HG03103 (cell line): ENCODE measurements around the gene DLL4.

Experiments
- ATAC-seq: cut with Tn5 transposase; IDR thresholded peaks from one replicate; pipeline ENCODE4 v1.9.1; 2021; ENCODE audit warnings: low read depth; ENCODE audit not compliant: unreplicated experiment

The DLL4 gene

DNA sequence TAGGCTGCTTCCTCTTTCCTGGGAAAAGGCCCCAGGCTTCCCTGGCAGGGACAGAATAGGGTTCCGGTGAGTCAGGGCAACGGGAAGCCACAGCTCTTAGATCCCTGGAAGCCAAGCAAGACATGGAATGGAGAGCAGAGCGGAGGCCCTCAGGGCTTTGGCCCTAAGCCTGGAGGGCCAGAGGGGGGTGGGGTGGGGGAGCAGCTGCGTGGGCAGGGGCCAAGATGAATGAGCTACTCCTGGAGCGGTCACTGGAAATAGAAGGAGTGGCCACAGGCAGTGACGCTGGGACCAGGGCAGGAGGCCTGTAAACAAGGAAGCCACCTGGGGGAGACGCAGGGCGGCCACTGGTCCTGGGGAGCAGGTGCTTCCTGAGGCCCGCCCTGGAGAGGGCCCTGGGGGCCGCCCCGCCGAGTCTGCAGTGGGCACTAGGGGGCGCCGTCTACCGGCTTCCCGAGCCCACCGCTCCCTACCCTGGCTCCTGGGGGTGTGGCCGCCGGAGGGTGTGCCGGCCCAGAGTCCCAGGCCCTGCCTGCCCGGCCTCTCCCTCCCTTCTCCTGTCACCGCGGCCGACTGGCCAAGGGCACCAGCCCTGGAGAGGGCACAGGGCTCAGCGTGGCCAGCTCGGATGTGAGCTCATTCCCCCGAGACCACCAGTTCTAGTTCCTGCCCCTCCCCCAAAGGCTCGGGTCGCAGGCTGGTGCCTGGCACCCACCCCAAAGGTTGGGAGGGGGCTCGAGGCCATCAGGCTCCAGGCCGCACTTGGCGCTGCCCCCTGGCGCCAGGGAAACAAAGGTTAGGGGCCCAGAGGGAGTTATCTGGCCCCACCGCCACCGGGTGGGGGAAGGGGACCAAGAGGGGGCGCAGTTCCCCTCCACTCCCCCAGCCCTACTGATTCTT, 22.8 kb upstream of the DLL4 start:
- peak; percentile 65 for ATAC-seq

DNA sequence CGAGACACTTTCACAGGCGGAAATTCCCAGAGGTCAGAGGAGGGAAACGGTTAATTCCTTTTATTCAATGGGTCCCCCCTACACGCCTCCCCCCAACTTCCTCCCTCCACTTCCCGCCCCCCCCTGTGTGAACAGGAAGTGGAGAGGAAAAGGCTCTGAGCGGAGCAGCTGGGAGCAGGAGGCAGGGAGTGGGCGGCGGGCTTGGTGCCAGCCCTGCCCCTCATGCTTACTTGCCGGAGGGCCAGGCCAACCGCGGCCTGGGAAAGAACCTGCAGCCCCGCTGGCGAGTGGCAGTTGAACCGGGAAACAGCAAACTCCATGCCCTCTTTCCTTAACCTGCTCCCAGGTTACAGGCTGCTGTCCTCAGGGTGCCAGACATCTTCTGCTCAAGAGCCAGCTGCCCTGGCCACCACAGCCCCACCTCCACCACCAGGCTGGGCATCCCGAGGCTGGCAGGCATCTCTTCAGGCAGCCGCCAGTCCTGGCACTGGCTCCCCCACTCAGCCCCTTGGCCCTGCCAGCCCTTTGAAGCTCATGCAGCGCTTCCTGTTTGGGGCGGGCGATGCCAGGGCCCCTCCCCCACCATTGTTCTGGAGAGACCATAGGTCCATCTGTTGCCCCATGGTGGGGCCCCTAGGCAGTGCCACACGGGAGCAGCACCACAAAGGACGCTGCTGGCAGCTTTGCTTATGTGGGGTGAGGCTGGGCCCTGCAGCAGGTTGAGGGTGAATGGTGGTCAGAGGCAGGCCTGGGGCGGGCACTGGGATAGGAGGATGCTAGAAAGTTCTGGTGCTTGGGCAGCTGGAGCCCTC, 21.9 kb upstream of the DLL4 start:
- no peak for ATAC-seq

GRCh38 chr15:40908095-40908494, 21.0 kb upstream of the DLL4 start:
- no peak for ATAC-seq

- no peak for ATAC-seq
Measured at GRCh38 chr15:40909662-40910630, 19.2 kb upstream of the DLL4 start.

DNA sequence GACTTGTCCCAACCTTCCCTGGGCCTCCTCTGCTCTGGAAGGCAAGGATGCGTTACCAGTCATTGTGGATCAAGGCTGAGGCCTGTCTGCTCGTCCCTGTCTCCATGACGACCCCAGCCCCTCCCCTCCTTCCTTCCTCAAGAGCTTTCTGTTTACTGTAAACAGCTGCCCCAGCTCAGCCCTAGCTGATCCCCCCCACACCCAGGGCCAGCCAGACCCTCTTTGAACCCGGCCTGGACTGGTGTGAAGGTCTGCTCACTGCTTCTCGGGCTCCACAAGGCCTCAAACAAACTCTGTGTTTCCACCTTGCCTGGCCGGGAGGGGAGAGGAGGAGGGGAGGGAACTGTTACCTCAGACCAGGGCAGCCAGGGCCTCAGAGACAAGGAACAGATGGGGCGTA, 18.0 kb upstream of the DLL4 start:
- no peak for ATAC-seq

GRCh38 chr15:40911693-40912092, 17.4 kb upstream of the DLL4 start:
- no peak for ATAC-seq

GRCh38 chr15:40912478-40912877, 16.7 kb upstream of the DLL4 start:
- no peak for ATAC-seq

DNA sequence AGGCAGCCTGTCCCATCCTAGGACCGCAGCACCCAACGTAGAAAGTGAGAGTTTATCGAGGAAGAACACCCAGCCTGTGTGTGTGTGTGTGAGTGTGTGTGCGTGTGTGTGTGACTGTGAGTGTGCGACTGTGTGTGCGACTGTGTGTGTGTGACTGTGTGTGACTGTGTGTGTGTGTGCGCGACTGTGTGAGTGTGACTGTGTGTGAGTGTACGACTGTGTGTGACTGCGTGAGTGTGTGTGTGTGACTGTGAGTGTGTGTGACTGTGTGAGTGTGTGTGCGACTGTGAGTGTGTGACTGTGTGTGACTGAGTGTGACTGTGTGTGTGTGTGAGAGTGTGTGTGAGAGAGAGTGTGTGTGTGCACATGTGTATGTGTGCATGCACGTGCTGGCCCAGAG, 15.1 kb upstream of the DLL4 start:
- ATAC-seq, result no peak

DNA sequence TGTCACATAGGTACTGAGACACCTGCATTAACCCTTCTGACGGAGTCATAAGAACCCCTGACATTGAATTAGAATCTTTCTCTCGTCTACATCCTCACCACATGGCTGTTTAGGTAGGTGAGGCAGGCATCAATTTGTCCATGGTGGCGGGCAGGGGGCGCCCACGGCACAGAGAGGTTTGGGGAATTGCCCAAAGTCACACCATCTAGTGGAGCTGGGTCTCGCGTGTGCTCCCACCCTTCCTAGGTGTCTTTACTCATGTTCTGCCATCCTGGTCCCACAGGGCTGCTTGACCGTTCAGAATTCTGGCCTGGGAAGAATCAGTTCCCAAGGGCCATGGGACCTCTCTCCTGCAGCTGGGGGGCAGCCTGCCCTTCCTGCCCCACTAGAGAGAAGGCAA, 14.7 kb upstream of the DLL4 start:
- no peak for ATAC-seq

DNA sequence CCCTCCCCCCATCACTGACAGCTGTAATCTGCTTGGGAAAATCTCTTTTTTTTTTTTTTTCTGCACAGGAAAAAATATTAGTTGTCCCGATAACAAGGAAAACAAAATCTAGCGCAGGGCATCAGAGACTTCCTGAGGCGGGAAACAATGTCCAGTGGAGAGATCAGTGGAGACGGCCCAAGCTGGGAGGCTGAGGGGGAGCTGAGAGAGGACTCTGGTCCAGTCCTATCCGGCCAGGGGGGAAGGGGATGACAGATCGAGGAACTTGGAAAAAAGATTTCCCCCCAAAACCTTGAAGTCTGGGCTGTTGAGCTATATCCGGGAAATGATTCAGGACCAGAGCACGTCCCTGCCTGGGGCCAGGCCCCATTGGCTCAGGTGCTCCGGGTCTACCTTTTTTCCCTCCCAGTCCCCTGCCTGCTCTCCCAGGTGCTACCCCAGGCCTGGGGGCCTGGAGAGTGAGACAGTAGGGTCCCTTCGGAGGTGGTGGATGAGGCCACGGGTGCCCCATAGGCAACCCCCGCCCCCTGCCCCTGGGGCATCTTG, 14.0 kb upstream of the DLL4 start:
- no peak for ATAC-seq

DNA sequence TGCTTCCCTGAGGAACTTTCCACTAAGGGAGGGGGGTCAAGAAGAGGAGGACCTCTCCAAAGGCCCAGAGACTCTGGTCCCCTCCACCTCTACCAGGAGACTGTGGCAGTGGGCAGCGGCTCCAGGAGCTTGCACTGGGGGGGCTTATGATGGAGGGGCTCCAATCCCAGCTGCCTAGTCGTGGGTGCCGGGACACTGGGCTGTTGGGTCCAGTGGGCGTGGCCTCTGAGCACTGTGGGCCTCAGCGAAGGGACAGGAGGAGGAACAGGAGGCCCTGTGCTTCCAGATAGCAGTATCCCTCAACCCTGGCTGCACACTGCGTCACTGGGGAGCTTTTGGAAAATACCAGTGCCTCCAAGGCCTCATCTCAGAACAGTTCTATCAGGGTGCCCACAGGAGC, 13.5 kb upstream of the DLL4 start:
- no peak for ATAC-seq

DNA sequence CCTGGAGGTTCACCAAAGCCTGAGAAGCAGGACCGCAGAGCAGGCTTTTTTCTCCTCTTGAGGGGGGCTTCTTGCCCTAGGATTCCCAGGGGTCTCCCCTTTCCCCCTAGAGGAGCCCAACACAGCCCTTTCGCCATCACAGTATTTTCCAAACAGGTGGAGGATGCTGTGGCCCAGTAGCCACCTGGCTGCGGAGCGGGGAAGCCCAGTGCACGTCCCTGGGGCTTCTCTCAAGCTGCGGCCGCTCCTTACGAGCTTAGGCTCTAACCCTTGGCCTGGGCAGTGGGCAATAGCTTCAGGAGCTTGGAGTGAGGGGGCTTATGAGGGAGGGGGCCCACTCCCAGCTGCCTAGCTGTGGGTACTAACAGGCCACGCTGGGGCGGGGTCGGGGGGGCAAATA, 11.6 kb upstream of the DLL4 start:
- no peak for ATAC-seq

DNA sequence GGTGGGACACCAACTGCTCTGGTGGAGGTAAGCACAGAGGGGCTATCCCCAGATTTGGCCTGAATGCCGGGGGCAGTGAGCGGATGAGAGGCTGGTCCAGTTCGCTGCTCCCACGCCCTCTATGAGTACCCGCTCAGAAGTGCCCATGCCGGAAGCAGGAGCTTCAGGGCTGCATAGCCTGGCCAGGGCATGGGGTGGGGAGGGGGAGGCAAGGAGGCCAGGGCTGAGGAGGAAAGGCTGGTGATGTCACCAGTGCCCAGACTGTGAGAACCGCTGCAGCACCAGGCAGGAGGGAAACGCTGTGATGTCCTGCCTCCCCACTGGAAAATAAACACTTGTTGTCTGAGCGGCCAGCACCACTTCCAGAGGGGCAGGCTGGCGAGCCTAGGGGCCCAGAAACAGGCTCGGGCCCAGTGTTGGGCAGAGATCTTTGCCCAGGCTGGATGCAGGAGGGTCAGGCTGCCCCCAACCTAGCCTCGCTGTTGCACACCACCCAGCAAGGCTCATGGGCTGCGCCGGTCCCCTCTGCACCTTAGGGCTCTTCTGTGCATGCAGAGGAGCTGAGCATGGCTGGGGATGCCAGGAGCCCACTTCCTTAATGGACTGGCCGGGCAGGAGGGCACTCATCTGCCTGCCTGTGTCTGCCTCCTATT, 10.9 kb upstream of the DLL4 start:
- no peak for ATAC-seq

- no peak for ATAC-seq
Measured at GRCh38 chr15:40918799-40919392, 10.2 kb upstream of the DLL4 start.

GRCh38 chr15:40921949-40922607, 7.1 kb upstream of the DLL4 start:
- ATAC-seq, result no peak

DNA sequence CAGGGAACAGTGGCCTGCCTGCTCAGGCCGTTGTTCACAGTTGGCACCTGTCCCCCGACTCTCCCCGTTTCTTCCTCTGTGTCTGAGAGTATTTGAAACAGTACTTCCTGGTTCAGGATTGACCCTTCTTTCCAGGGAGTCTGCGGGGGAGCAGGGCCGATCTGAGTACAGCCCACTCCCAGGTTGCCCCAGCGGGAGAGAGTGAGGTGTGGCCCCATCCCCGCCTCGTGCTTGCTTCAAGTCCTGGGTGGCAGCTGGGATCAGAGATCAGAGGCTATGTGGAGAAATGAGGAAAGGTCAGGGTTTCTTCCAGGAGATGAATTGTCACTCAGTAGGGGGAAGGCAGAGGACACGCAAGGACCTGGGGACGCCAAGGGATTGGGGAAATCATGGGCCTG, 6.5 kb upstream of the DLL4 start:
- no peak for ATAC-seq

GRCh38 chr15:40923551-40923950, 5.6 kb upstream of the DLL4 start:
- no peak for ATAC-seq

- no peak for ATAC-seq
Measured at GRCh38 chr15:40925495-40925862, 3.7 kb upstream of the DLL4 start.
